ENCODE data around the gene EGR2.

DNA sequence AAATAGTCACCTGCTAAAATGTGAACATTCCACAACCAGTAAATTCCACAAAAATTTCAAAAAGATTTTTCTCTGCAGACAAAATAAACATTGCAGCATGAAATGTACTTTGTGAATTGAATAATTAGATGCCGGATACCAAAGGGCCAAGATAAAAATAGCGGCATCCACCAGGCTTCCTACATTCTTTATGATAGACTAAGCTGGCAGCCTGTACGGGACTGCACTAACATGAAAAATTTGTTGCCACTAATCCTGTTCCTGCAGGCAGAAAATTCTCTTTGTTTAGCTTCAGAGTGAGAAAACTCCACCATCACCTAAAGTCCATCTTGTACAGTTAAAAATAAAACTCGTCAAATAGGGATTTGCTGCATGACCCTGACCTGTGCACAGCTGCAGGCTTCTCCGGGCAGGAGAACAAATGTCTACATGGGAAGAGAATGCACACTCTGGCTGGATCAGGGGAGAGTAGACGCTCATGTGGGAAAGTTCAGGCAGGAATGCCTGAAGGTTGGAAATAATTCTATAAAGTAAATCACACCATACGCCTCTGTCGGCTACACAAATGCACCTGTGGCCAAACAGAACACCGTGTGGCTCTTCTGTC lies 27.2 kb downstream of the EGR2 start:
- TF ChIP-seq, protein P1, sequence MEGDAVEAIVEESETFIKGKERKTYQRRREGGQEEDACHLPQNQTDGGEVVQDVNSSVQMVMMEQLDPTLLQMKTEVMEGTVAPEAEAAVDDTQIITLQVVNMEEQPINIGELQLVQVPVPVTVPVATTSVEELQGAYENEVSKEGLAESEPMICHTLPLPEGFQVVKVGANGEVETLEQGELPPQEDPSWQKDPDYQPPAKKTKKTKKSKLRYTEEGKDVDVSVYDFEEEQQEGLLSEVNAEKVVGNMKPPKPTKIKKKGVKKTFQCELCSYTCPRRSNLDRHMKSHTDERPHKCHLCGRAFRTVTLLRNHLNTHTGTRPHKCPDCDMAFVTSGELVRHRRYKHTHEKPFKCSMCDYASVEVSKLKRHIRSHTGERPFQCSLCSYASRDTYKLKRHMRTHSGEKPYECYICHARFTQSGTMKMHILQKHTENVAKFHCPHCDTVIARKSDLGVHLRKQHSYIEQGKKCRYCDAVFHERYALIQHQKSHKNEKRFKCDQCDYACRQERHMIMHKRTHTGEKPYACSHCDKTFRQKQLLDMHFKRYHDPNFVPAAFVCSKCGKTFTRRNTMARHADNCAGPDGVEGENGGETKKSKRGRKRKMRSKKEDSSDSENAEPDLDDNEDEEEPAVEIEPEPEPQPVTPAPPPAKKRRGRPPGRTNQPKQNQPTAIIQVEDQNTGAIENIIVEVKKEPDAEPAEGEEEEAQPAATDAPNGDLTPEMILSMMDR (IDR thresholded peaks at IDR 0.05; ENCODE audit: borderline replicate concordance, extremely low read depth, low read length, poor library complexity, severe bottlenecking), result no peak
- TF ChIP-seq EZH2 (IDR thresholded peaks at IDR 0.05; ENCODE audit: borderline replicate concordance, low read depth, low read length, severe bottlenecking), result no peak
